ENCODE measurements around the gene DRD4. TPM values are rescaled to one million over a fixed set of nuclear protein-coding genes. Genes with fewer than 3 reads are reported as not detected.

The DRD4 gene
- polyA plus RNA-seq, 3 donors, result 0.13 TPM; not detected in 2

- no peak for DNase-seq
- H3K9ac ChIP-seq (ENCODE audit: insufficient read depth, low read length, poor library complexity, severe bottlenecking), result no peak overlapping the region
- H3K27me3 Mint-ChIP-seq (ENCODE audit: low read depth in 3 of 3), result peaks cover 0 to 5% (median under 1%) of the 10 kb centered on the region in 3 donors
These were observed 49.6 kb downstream of the DRD4 start for GRCh38 chr11:686451-687243.

GRCh38 chr11:687751-688150 lies 50.7 kb downstream of the DRD4 start:
- Mint-ChIP-seq H3K27ac (no peak overlapping the region), H3K36me3 (peaks cover 70 to 82% of the 10 kb centered on the region in 2 donors), H3K27me3 (ENCODE audit: low read depth in 3 of 3) (peaks cover 0 to 7% (median 5%) of the 10 kb centered on the region in 3 donors), H3K4me3 (no peak overlapping the region), H3K4me1 (peaks cover 6% of the 10 kb centered on the region), H3K9me3 (peaks cover 0 to under 1% (median 0%) of the 10 kb centered on the region in 7 donors)
- intact Hi-C loops (cut with micrococcal nuclease), result no loop called here
- no peaks in the 10 kb centered on the region for H3K27me3 ChIP-seq (ENCODE audit: control insufficient read depth in 2 of 2, insufficient read depth in 2 of 2, low read length in 2 of 2)
- no peak overlapping the region for H3K4me2 ChIP-seq (replicated peaks; ENCODE audit: extremely low read depth, low read length, poor library complexity, severe bottlenecking)
- peaks cover 19% of the 10 kb centered on the region for H3K79me2 ChIP-seq (ENCODE audit: insufficient read depth, low read length)
- no peaks in the 10 kb centered on the region for H3K9me3 ChIP-seq (replicated peaks in 1 of 2; ENCODE audit: control insufficient read depth in 1 of 2, insufficient read depth in 1 of 2, low read length in 2 of 2)
- DNase-seq, result no peak
- no peak for TF ChIP-seq CTCF (IDR thresholded peaks at IDR 0.05)
- H4K20me1 ChIP-seq (ENCODE audit: insufficient read depth, low read length), result peaks cover 15% of the 10 kb centered on the region
- no peak overlapping the region for H3K27ac ChIP-seq (ENCODE audit: low read depth in 1 of 2, low read length in 2 of 2)
- WGBS (ENCODE audit: insufficient coverage), result 98% methylated on average over 6 of the region's 13 CpGs
- H3K4me1 ChIP-seq (ENCODE audit: control insufficient read depth in 1 of 2, insufficient read depth in 2 of 2, low read length in 2 of 2), result no peaks in the 10 kb centered on the region
- no peak overlapping the region for H3K9ac ChIP-seq (ENCODE audit: insufficient read depth, low read length, poor library complexity, severe bottlenecking)
- no peak overlapping the region for H3K4me3 ChIP-seq (replicated peaks in 1 of 3; ENCODE audit: low read depth in 2 of 3, low read length in 3 of 3)
- peaks cover 58 to 83% of the 10 kb centered on the region in 2 donors for H3K36me3 ChIP-seq (replicated peaks in 1 of 2; ENCODE audit: control insufficient read depth in 1 of 2, insufficient read depth in 2 of 2, low read length in 2 of 2)
- no peak overlapping the region for H2AFZ ChIP-seq (ENCODE audit: insufficient read depth, low read depth, low read length, poor library complexity, severe bottlenecking)

More at GRCh38 chr11:686451-687243, 49.6 kb downstream of the DRD4 start:
- Histone ChIP-seq H3K9me3 (replicated peaks in 1 of 2; ENCODE audit: control insufficient read depth in 1 of 2, insufficient read depth in 1 of 2, low read length in 2 of 2) (no peaks in the 10 kb centered on the region), H4K20me1 (ENCODE audit: insufficient read depth, low read length) (peaks cover 8% of the 10 kb centered on the region), H3K36me3 (replicated peaks in 1 of 2; ENCODE audit: control insufficient read depth in 1 of 2, insufficient read depth in 2 of 2, low read length in 2 of 2) (peaks cover 63 to 94% of the 10 kb centered on the region in 2 donors), H3K4me3 (replicated peaks in 1 of 3; ENCODE audit: low read depth in 2 of 3, low read length in 3 of 3) (no peak overlapping the region), H3K27me3 (ENCODE audit: control insufficient read depth in 2 of 2, insufficient read depth in 2 of 2, low read length in 2 of 2) (no peaks in the 10 kb centered on the region), H3K27ac (ENCODE audit: low read depth in 1 of 2, low read length in 2 of 2) (no peak overlapping the region), H2AFZ (ENCODE audit: insufficient read depth, low read depth, low read length, poor library complexity, severe bottlenecking) (no peak overlapping the region), H3K4me2 (replicated peaks; ENCODE audit: extremely low read depth, low read length, poor library complexity, severe bottlenecking) (no peak overlapping the region), H3K4me1 (ENCODE audit: control insufficient read depth in 1 of 2, insufficient read depth in 2 of 2, low read length in 2 of 2) (no peaks in the 10 kb centered on the region), H3K79me2 (ENCODE audit: insufficient read depth, low read length) (peaks cover 8% of the 10 kb centered on the region)
- 95% methylated on average over 27 of the region's 30 CpGs for WGBS (ENCODE audit: insufficient coverage)
- no peak overlapping the region for H3K27ac Mint-ChIP-seq
- H3K36me3 Mint-ChIP-seq, result peaks cover 78 to 92% of the 10 kb centered on the region in 2 donors
- H3K4me1 Mint-ChIP-seq, result no peaks in the 10 kb centered on the region
- TF ChIP-seq CTCF (IDR thresholded peaks at IDR 0.05), result no peak
- intact Hi-C loops (cut with micrococcal nuclease), result no loop called here
- H3K4me3 Mint-ChIP-seq, result no peak overlapping the region
- peaks cover 0 to 6% (median 0%) of the 10 kb centered on the region in 7 donors for H3K9me3 Mint-ChIP-seq
